ENCODE measurements around the gene GLTPD2.
"Not testable (repeated sequence)": the region's sequence is repeated elsewhere in the genome, so short reads cannot be mapped to it uniquely, and the experiment has no call there.

Gene GLTPD2

GRCh38 chr17:4808378-4808767 lies 19.6 kb downstream of the GLTPD2 start:
- no peak for DNase-seq

- DNase-seq, result no peak
Observed at GRCh38 chr17:4810696-4811290, 22.0 kb downstream of the GLTPD2 start.

- no peak for DNase-seq
Observed at GRCh38 chr17:4811471-4811870, 22.7 kb downstream of the GLTPD2 start.

GRCh38 chr17:4812690-4813089 lies 23.9 kb downstream of the GLTPD2 start:
- DNase-seq, result no peak

GRCh38 chr17:4815043-4815675 lies 26.4 kb downstream of the GLTPD2 start:
- no peak for DNase-seq

- DNase-seq, result no peak
Observed at GRCh38 chr17:4816826-4817225, 28.1 kb downstream of the GLTPD2 start.

GRCh38 chr17:4818276-4818675 lies 29.5 kb downstream of the GLTPD2 start:
- DNase-seq, result no peak

GRCh38 chr17:4822835-4823234 lies 34.1 kb downstream of the GLTPD2 start:
- DNase-seq, result no peak

GRCh38 chr17:4823373-4824089 lies 34.8 kb downstream of the GLTPD2 start:
- DNase-seq, result no peak

- DNase-seq, result no peak
Observed at GRCh38 chr17:4827399-4827798, 38.6 kb downstream of the GLTPD2 start.

- not testable (repeated sequence) for DNase-seq
Observed at GRCh38 chr17:4832829-4833177, 44.0 kb downstream of the GLTPD2 start.

- peak; percentile 77 to 96 (median 87) for DNase-seq
Observed at GRCh38 chr17:4833178-4833940, 44.6 kb downstream of the GLTPD2 start, which contains the start of gene MINK1. Gene MINK1, plus strand, starts transcription at chr17:4833340. Its CDS starts 244 bp downstream, at chr17:4833584.

GRCh38 chr17:4833941-4834680 lies 45.3 kb downstream of the GLTPD2 start:
- DNase-seq, result no peak

- DNase-seq, result no peak
Observed at GRCh38 chr17:4834681-4835020, 45.9 kb downstream of the GLTPD2 start.

- no peak for DNase-seq
Observed at GRCh38 chr17:4836221-4836620, 47.5 kb downstream of the GLTPD2 start.

GRCh38 chr17:4837471-4838308 lies 48.9 kb downstream of the GLTPD2 start:
- no peak for DNase-seq

- DNase-seq, result no peak
Observed at GRCh38 chr17:4838309-4838785, 49.6 kb downstream of the GLTPD2 start.

- no peak for DNase-seq
Observed at GRCh38 chr17:4839221-4839620, 50.5 kb downstream of the GLTPD2 start.

Data from T-helper 1 cell (primary cell).